HG03095 (cell line): ENCODE measurements around the gene TRAK2.

ENCODE experiments used
- ATAC-seq: cut with Tn5 transposase; IDR thresholded peaks from one replicate; pipeline ENCODE4 v1.9.1; 2021; ENCODE audit warnings: moderate library complexity; ENCODE audit not compliant: unreplicated experiment

TRAK2 gene

GRCh38 chr2:201361078-201361733 lies 90.1 kb downstream of the TRAK2 start:
- no peak for ATAC-seq

GRCh38 chr2:201360256-201360655 lies 91.0 kb downstream of the TRAK2 start:
- no peak for ATAC-seq

- no peak for ATAC-seq
Observed at GRCh38 chr2:201358684-201359083, 92.6 kb downstream of the TRAK2 start.

- no peak for ATAC-seq
Observed at GRCh38 chr2:201357221-201357620, 94.0 kb downstream of the TRAK2 start, which contains the start of gene FLACC1. TSS of gene FLACC1 (minus strand) at chr2:201357345. CDS start at chr2:201351404, 5,941 bp downstream.

GRCh38 chr2:201353116-201353515 lies 98.1 kb downstream of the TRAK2 start:
- no peak for ATAC-seq

GRCh38 chr2:201350879-201351278 lies 100.4 kb downstream of the TRAK2 start:
- ATAC-seq = no peak

- ATAC-seq = no peak
Observed at GRCh38 chr2:201349601-201350000, 101.7 kb downstream of the TRAK2 start.

- ATAC-seq = no peak
Observed at GRCh38 chr2:201348758-201349157, 102.5 kb downstream of the TRAK2 start.

- ATAC-seq = no peak
Observed at GRCh38 chr2:201347138-201347537, 104.1 kb downstream of the TRAK2 start.

GRCh38 chr2:201345625-201346213 lies 105.5 kb downstream of the TRAK2 start:
- ATAC-seq = no peak

GRCh38 chr2:201344663-201345366 lies 106.4 kb downstream of the TRAK2 start:
- ATAC-seq = peak; percentile 81

- ATAC-seq = no peak
Observed at GRCh38 chr2:201343559-201343958, 107.7 kb downstream of the TRAK2 start.

- no peak for ATAC-seq
Observed at GRCh38 chr2:201342923-201343322, 108.3 kb downstream of the TRAK2 start.

GRCh38 chr2:201329409-201329808 lies 121.8 kb downstream of the TRAK2 start:
- no peak for ATAC-seq

GRCh38 chr2:201327678-201328077 lies 123.6 kb downstream of the TRAK2 start:
- no peak for ATAC-seq
